ENCODE measurements around the gene MTG2.

DNA sequence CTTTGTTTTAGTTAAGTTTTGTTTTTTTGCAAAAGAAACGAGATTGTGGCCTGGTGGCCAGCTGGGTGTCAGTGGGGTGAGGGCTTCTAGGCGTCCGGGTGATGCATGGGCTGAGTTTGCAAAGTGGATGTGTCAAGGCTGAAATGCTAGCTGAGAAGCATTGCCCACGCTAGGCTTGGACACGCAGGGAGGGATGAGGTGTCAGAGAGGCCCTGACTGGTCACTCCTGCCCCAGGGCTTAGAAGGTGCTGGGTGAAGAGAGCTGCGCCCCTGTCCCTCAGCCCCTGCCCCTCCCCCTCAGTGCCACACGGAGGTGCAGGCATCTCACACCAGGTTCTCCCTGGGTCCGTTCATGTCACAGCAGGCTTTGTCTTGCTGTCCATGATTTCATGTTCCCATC lies 63.6 kb downstream of the MTG2 start:
- TF ChIP-seq, protein P1, sequence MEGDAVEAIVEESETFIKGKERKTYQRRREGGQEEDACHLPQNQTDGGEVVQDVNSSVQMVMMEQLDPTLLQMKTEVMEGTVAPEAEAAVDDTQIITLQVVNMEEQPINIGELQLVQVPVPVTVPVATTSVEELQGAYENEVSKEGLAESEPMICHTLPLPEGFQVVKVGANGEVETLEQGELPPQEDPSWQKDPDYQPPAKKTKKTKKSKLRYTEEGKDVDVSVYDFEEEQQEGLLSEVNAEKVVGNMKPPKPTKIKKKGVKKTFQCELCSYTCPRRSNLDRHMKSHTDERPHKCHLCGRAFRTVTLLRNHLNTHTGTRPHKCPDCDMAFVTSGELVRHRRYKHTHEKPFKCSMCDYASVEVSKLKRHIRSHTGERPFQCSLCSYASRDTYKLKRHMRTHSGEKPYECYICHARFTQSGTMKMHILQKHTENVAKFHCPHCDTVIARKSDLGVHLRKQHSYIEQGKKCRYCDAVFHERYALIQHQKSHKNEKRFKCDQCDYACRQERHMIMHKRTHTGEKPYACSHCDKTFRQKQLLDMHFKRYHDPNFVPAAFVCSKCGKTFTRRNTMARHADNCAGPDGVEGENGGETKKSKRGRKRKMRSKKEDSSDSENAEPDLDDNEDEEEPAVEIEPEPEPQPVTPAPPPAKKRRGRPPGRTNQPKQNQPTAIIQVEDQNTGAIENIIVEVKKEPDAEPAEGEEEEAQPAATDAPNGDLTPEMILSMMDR (optimal IDR thresholded peaks at IDR 0.05 in 1 of 3, IDR thresholded peaks at IDR 0.05 in 1 of 3, conservative IDR thresholded peaks at IDR 0.05 in 1 of 3; ENCODE audit: extremely low read depth in 1 of 3, insufficient read depth in 2 of 3, low read length in 3 of 3), result no peak
- no peak for TF ChIP-seq EZH2 (IDR thresholded peaks at IDR 0.05; ENCODE audit: low read length)

Data from keratinocyte (primary cell).